GM18508 (cell line): ENCODE data around the gene CCR8.

Source experiments
- ATAC-seq: cut with Tn5 transposase; IDR thresholded peaks from one replicate; pipeline ENCODE4 v1.9.1; 2021; ENCODE audit warnings: moderate number of reproducible peaks; ENCODE audit not compliant: insufficient read depth, unreplicated experiment

The CCR8 gene, protein sequence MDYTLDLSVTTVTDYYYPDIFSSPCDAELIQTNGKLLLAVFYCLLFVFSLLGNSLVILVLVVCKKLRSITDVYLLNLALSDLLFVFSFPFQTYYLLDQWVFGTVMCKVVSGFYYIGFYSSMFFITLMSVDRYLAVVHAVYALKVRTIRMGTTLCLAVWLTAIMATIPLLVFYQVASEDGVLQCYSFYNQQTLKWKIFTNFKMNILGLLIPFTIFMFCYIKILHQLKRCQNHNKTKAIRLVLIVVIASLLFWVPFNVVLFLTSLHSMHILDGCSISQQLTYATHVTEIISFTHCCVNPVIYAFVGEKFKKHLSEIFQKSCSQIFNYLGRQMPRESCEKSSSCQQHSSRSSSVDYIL

DNA sequence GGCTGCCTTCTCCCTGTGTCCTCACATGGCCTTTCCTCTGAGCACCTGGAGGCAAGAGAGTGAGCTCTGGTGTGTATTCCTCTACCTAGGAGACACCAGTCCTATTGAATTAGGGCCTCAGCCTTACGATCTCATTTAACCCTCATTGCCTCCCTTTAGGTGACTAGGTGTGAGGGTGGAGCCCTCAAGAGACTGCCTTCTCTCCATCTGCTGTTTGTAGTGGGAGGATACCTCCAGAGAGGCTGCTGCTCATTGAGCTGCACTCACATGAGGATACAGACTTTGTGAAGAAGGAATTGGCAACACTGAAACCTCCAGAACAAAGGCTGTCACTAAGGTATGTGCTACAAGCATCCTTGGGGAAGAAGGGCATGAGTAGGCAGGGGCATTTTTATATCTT is at the start of gene CCR8:
Gene CCR8, plus strand, starts transcription at position 217 of the 400 bp plus-strand sequence. CDS start 2,623 bp downstream, outside the sequence.
- no peak for ATAC-seq

DNA sequence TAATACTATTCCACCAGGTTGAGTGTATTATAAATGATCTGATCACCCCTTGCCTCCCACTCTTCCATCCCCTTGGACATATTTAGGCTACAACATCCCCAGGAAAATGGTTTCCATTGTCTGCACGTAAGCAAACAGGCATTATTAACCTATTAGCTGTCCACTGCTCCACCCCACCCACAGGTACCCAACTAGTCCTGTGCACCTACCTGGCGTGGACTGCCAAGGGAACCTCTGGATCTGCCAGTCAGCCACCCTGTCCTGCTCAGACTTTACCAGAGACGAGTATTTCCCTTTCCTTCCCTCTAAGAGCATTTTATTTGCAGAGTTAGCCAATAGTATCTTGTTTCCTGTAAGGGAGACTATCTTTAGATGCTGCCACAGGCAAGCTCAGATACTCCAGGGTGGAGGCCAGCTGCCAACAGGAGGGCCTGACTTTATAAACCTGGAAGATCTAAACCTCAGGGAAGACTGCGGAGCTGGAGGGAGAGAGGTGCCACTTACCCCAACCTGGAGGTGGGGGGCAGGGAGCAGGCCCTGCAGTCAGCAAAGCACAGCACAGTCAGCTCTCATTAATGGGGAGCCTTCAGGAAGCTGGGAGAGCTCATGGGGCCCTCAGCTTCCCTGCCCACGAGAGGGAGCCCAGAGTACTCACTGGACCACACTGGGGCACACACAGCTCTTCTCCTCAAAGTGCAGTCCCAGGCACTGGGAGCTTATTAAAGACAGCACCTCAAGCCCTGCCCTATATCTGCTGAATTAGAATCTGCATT is 49.6 kb upstream of the CCR8 start, which contains the start of gene CX3CR1:
Gene CX3CR1, minus strand, starts transcription at position 292 of the 773 bp plus-strand sequence. CDS start 13,527 bp downstream, outside the sequence.
- no peak for ATAC-seq

DNA sequence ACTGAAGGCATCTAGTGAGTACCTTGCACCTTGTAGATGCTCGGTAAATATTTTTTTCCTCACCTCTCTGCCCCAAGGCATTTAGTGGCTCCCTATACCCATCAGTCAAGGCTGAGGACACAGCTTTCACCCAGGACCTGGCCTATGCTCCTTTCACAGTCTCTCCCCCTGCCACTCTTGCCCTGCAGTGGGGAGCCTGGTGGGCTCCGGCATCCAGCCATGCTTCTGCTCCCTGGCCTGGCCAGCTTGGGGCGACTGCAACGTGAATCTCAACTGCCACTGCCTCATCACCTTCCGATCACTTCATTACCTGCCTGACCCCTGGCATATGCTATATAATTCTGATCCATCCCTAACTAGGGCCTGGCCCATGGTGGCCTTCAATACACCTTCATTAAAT is 48.9 kb upstream of the CCR8 start:
- no peak for ATAC-seq

DNA sequence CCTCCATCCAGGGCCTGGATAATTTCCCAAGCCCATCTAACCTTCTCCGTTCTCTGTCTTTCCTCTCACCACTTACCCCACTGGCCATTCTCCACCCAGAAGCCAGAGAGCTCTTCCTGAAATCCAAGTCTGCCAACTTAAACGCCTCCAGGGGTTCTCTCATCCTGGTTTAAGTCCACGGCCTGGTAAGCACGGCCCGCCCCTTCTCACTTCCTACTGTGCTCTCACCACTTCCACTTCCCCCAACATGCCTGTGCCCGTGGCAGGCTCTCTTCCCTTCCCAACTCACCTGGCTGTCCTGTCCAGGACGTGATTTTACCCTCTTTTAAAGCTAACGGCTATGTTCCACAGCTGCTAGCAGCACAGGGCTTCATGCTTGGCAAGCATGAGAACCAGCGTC is 48.0 kb upstream of the CCR8 start:
- no peak for ATAC-seq

DNA sequence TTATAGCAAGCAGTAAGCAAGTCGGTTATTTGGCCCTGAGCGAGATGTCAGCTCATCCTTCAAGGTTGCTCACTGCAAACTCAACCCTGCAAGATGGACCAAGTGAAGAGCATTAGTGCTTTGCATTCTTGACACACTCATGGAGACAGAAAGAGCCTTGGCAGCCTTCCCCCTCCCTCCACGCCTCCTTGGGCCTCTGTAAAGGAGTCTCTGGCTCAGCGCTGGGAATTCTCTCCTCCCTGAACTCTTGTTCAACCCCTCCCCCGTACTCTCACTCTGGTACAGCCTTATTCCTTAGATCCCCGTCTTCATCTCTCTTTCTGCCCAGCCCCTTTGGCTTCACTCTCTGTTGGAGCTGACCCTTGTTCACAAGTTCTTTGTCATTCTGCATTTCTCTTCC is 47.5 kb upstream of the CCR8 start:
- no peak for ATAC-seq

DNA sequence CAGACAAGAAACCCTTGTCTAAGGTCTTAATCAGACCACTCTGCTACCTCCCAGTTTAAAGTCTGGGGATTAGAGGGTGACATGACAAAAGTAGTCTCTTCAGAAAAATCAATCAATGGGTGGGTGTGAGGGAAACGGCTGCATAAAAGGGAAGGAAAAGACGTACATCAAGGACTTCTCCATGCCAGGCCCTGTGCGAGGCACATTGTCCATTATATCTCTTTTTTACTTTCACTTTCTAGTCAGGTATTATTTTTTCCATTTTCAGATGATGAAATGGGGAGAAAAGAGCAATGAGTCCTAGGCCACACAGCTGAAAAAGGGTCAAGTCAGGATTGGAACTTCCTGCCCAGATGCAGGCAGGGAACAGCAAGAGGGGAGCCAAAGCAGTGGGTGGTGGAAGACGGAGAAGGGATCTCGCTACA is 45.0 kb upstream of the CCR8 start:
- no peak for ATAC-seq

DNA sequence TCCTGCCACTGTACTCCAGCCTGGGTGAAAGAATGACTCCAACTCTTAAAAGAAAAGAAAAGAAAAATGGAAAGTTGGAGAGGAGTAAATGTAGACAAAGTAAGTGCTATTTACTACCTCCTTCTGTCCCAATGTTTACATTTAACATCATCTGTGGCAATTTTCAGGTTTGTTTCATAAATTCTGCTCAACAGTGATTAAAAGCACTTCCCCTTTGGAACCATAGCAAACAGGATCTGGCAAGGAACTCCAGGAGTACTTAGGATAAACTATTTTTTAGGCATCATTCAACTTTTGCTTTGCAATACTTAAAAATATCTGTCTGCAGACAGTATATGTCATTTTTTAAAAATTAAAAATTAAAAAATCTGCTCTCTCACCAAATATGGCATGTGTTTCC is 44.2 kb upstream of the CCR8 start:
- ATAC-seq = no peak

DNA sequence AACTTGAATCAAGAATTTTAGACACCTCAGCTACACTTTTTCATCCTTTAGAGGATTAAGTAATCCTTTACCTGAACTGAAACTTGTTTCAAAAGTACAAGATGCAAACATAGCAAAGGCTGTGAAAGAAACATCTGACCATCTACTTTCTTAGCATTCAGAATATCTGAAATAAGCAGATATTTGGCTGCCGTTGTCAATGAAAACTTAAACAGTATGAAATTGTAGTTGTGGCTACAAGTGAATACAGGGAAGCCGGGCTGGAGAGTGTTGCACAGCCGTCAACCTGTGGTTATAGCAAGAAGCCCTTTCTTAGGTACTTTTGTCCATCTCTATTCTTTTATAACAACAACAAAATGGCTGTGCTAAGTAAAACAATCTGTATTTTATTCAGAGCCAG is 42.7 kb upstream of the CCR8 start:
- no peak for ATAC-seq

DNA sequence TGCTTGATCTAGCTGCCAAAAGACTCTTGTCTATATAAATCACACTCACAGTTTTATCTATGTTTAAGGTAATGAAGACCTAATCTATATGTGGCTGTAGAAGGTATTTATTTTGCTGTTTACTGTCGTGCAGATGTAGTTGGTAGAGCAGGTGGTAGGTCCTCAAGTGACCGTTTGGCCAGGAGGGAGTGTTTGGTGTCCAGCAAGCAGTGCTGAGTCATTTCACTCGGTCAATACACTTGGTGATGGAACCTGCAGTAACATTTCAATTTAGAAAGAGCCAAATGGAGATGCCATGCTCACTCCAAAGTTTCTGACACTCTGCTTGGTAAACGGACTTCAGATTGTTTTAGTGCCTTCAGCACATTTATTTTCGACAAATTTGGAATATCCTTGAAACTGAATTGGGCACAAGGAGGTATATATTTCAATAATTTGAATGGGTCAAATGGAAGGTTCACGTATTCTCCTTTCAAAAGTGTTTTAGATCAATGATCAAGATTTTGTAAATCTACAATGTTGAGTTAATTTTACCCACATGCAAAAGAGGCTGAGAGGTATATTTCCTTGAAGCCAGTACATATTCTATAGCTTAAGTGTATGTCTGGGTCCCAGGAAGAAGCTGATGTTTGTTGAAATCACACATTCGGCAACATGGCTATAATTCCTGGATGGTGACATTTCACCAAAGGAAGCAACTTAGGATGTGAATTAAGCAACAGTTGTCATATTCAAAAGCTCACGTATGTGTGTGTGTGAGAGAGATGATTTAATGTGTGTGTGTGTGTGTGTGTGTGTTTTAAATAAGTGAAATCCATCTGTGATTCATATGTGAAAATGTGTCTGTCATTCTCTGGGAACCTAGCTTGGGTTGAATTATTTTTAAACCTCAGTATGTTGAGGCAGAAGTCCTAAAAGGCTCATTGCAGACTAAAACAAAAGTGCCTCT is 42.0 kb upstream of the CCR8 start:
- no peak for ATAC-seq

DNA sequence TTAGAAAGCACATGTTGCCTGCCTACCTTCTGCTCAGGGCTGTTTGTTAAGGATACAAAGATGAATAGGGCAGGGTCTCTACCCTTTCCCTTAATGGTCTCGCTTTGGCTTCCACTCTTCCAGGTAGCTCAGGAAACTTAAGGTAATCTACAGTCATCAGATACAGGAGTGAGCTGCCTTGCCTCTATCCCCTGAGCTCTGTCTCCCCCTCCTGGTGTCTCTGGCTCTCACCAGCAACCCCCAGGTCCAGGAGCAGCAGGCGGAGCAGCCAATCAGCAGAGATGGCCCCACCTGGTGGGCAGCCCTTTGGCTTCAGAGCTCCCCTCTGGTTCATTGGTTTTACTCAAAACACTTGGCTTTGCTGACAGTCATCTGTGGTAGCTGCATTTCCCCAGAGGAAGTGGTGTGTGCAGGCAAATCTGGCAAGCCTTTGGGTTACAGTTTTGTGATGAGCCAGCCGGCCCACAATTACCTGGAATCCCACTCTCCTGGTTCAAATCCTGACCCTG is 41.2 kb upstream of the CCR8 start:
- ATAC-seq = peak; percentile 90

DNA sequence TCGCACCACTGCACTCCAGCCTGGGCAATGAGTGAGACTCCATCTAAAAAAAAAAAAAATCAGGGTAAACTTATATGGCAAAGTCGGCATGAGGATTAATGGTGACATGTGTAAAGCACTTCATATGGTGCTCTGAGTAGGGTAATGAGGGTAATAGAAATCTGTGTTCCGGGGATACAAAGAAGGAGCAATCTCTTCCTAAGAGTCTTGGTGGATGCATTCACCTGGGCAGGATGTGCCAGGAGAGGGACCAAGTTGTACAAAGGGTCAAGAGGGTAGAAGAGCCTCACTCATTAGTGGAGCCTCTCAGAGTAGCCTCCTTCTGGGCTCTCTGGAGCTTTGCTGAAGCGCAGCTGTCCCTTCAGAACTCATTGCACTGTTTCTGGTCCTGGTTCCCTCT is 40.4 kb upstream of the CCR8 start:
- no peak for ATAC-seq

DNA sequence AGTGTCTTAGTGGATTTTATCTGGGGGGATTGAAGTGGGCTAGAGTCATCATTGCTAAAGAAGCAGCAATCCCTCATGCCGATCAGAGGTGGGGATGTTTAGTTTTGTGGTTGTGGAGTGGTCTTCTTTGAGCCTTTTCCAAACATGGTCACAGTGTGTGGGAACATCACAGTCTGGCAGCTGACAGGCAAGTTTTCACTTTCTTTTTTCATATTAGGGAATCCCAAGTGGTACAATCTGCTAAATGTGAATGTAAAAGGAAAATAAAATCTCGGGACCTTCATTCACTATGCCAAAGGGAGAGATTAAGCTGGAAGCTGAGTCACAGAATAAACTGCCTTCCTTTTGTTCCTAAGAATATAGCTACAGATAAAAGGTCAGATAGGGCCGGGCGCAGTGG is 39.3 kb upstream of the CCR8 start:
- no peak for ATAC-seq

DNA sequence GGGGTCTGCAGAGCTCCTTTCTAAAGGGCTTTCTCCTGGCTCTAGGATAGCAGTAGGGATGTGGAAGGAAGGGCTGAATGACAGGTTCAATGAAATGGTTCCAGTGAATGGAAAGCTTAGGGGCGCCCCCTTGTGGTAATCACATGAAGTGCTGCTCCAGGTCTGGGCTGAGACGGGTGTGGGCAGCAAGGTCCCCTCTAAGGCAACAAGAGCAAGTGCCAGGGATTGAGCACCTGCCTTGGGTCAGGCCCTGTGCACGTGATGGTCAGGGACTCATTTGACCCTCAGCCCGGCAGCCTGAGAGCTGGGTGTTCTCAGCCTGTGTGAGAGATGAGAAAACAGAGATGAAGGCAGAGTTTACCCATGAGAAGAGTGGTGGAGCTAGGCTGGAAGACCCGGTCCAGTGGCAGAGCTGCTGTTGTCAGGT is 37.6 kb upstream of the CCR8 start:
- ATAC-seq = no peak

DNA sequence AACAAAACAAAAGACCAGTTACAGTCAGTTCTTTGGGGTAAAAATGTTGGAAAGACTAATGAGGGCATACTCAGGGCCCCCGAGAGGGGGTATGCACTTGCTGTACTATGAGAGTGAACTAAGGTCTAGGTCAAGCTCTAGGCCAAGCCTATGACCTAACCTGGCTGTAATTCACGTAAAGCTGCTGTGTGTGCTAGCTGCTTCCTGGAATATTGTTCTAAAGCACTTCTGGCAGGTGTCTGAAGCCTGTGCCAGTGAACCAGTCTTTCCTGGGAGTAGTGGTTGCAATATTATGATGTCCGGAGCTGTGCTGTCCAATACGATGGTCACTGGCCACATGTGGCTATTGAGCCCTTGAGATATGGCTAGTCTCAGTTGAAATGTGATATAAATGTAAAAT is 36.5 kb upstream of the CCR8 start:
- no peak for ATAC-seq

DNA sequence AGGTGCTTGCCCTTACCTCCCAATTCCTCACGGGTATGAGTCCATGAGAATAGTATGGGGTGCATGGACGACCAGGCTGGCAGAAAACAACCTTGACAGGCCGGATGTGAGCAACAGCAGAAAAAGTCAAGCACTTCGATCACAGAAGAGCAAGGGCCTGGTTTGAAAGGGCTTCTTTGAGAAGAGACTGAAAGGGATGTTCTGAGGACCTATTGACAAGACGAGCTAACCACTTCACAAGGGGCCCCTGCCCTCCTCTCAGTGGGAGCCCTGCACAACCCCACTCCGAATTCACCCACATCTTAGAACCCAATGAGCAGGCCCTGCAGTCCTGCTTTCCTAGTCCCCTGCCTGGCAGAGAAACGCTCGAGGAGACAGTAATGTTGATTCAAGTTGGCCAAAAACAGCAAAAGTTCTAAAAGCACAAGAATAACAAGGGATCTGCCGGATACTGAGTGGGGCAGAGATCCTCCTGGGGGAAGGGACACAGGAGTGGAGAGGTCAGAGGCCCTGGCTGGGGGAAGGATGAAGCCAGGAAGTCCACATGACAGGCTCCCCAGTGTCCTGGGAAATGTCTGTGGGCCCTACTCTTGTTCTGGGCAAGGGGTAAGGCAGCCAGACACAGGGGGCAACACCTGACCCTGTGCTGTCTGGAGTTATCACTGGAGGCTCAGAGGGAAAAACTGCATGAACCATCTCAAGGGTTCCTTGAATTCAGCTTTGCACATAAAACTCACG is 34.9 kb upstream of the CCR8 start:
- no peak for ATAC-seq

DNA sequence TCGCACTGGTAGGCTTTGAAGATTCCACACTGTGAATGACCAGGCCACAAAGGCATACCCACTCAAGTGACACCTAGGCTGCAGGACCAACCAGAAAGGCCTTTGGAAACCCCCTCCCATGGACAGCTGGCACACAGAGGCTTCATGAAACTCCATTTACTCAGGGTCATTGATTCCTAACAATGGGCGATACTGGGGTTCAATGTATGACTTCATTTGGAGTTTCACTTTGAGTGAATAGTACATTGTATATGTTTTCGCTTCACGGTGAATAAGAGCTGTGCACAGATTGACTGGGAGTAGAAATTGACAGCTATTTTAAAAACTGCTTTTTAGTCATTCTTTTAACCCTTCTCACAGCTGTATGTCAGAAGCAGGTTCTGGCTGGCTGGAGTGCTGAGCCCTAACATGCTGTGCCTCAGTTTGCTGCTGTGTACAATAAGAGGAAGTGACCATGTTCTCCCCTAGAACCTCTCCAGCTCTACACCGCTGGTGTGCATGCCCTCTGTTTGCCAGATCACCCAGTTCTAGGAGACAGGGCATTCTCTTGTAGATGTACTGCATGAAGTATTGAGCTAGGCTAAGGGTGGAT is 34.2 kb upstream of the CCR8 start:
- ATAC-seq = peak; percentile 86

DNA sequence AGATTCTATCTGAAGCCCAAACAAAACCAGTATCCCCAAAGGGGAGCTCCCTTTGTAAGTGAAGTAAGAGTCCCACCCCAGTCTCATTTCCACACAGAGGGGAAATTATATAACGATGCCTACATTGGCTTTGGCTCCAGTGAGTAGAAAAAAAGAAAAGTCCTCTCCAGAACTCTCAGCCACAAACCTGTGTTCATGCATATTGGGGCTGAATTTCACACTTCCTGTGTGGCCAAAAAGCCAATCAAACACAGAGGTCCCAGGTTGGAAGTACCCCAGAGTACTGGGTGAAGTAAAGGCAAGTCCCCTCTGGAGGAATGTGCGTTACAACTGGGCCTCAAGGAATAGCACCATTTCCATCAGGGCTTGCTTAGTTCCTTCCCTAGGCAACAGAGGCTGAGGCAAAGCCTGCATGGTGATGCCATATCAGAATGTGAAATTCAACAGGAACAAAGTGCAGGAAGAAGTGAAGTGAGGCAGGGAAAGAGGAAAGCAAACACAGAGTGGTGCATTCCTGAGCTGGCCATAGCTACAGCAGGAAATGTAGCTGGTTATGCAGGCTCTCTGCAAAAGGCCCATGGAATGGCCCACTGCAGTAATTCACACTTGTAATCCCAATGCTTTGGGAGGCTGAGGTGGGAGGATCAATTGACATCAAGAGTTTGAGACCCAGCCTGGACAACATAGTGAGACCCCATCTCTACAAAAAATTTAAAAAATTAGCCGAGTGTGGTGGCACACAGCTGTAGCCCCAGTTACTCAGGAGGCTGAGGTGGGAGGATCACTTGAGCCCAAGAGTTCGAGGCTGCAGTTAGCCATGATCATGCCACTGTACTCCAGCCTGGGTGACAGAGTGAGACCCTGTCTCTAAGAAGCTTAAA is 33.1 kb upstream of the CCR8 start:
- ATAC-seq = no peak

DNA sequence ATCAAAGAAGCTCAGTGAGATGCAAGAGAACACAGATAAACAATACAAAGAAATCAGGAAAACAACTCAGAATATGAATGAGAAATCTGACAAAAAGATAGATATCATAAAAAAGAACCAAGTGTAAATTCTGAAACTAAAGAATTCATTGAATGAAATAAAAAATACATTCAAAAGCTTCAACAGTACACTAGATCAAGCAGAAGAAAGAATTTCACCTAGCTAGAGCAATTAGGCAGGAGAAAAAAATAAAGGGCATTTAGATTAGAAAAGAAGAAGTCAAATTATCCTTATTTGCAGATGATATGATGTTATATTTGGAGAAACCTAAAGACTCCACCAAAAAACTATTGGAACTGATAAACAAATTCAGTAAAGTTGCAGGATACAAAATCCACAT is 30.2 kb upstream of the CCR8 start:
- no peak for ATAC-seq
